ENCODE results near the gene MAP4K4. TPM values are rescaled to one million over a fixed set of nuclear protein-coding genes. Genes with fewer than 3 reads are reported as not detected.

The MAP4K4 gene
- total RNA-seq, 1 experiment from 2014 or later: 162 TPM

GRCh38 chr2:101859604-101860003 lies 162.1 kb downstream of the MAP4K4 start:
- intact Hi-C loops (cut with micrococcal nuclease): no loop called here
- no peaks in the 10 kb centered on the region for H3K9me3 Mint-ChIP-seq (ENCODE audit: unreplicated experiment)
- H3K27me3 Mint-ChIP-seq (ENCODE audit: insufficient read depth, unreplicated experiment): no peaks in the 10 kb centered on the region
- BruUV-seq (replicated peaks): no TSS peak
- no peak for TF ChIP-seq CTCF (IDR thresholded peaks at IDR 0.05; ENCODE audit: unreplicated experiment)
- H3K36me3 Mint-ChIP-seq (ENCODE audit: insufficient read depth, unreplicated experiment): peaks cover 89% of the 10 kb centered on the region
- H3K4me3 Mint-ChIP-seq (ENCODE audit: unreplicated experiment): no peak overlapping the region
- POLR2A ChIA-PET: interaction anchor here (1.5 kb wide), 1 partner anchor 9 kb away, joined by 3 read pairs; no protein-coding TSS in a partner anchor
- DNase-seq (ENCODE audit: unreplicated experiment): no peak
- CTCF ChIA-PET: interaction anchor here (0.7 to 1.4 kb wide), 6 partner anchors 10 to 762 kb away, joined by 3 to 5 read pairs (median 3); no protein-coding TSS in a partner anchor
- no peak overlapping the region for H3K27ac Mint-ChIP-seq (ENCODE audit: low read depth, unreplicated experiment)
- peaks cover 14% of the 10 kb centered on the region for H3K4me1 Mint-ChIP-seq (ENCODE audit: insufficient read depth, unreplicated experiment)

GRCh38 chr2:101860157-101860556 lies 162.7 kb downstream of the MAP4K4 start:
- peaks cover 14% of the 10 kb centered on the region for H3K4me1 Mint-ChIP-seq (ENCODE audit: insufficient read depth, unreplicated experiment)
- POLR2A ChIA-PET: interaction anchor here (0.9 kb wide), 1 partner anchor 9 kb away, joined by 3 read pairs; no protein-coding TSS in a partner anchor
- H3K27me3 Mint-ChIP-seq (ENCODE audit: insufficient read depth, unreplicated experiment): no peaks in the 10 kb centered on the region
- peaks cover 90% of the 10 kb centered on the region for H3K36me3 Mint-ChIP-seq (ENCODE audit: insufficient read depth, unreplicated experiment)
- no peaks in the 10 kb centered on the region for H3K9me3 Mint-ChIP-seq (ENCODE audit: unreplicated experiment)
- TF ChIP-seq CTCF (IDR thresholded peaks at IDR 0.05; ENCODE audit: unreplicated experiment): no peak
- DNase-seq (ENCODE audit: unreplicated experiment): no peak
- no peak overlapping the region for H3K27ac Mint-ChIP-seq (ENCODE audit: low read depth, unreplicated experiment)
- intact Hi-C loops (cut with micrococcal nuclease): no loop called here
- CTCF ChIA-PET: interaction anchor here (0.7 to 1.4 kb wide), 6 partner anchors 9 to 761 kb away, joined by 3 to 5 read pairs (median 3); no protein-coding TSS in a partner anchor
- no TSS peak for BruUV-seq (replicated peaks)
- H3K4me3 Mint-ChIP-seq (ENCODE audit: unreplicated experiment): no peak overlapping the region

DNA sequence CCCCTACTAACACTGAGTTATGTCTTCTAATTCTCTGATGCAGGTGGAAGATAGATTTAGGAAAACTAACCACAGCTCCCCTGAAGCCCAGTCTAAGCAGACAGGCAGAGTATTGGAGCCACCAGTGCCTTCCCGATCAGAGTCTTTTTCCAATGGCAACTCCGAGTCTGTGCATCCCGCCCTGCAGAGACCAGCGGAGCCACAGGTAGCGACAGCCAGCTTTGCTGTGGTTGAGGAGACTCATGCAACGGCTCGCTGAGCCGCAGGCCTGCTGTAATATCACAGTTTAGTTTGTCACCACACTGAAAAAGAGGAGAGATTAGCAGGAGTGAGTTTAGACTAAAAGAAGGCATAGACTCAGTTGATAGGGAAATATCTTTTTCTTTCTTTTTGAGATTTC lies 163.3 kb downstream of the MAP4K4 start:
- no peaks in the 10 kb centered on the region for H3K9me3 Mint-ChIP-seq (ENCODE audit: unreplicated experiment)
- CTCF ChIA-PET: interaction anchor here (0.8 to 1.4 kb wide), 3 partner anchors 9 to 583 kb away, joined by 3 to 5 read pairs (median 3); no protein-coding TSS in a partner anchor
- no peak overlapping the region for H3K27ac Mint-ChIP-seq (ENCODE audit: low read depth, unreplicated experiment)
- POLR2A ChIA-PET: interaction anchor here (0.9 kb wide), 1 partner anchor 10 kb away, joined by 3 read pairs; no protein-coding TSS in a partner anchor
- H3K4me3 Mint-ChIP-seq (ENCODE audit: unreplicated experiment): no peak overlapping the region
- BruUV-seq (replicated peaks): no TSS peak
- no peak for DNase-seq (ENCODE audit: unreplicated experiment)
- no peak for TF ChIP-seq CTCF (IDR thresholded peaks at IDR 0.05; ENCODE audit: unreplicated experiment)
- H3K4me1 Mint-ChIP-seq (ENCODE audit: insufficient read depth, unreplicated experiment): peaks cover 14% of the 10 kb centered on the region
- intact Hi-C loops (cut with micrococcal nuclease): no loop called here
- H3K36me3 Mint-ChIP-seq (ENCODE audit: insufficient read depth, unreplicated experiment): peaks cover 90% of the 10 kb centered on the region
- no peaks in the 10 kb centered on the region for H3K27me3 Mint-ChIP-seq (ENCODE audit: insufficient read depth, unreplicated experiment)

GRCh38 chr2:101861382-101861781 lies 163.9 kb downstream of the MAP4K4 start:
- TF ChIP-seq CTCF (IDR thresholded peaks at IDR 0.05; ENCODE audit: unreplicated experiment): no peak
- H3K4me3 Mint-ChIP-seq (ENCODE audit: unreplicated experiment): no peak overlapping the region
- no peaks in the 10 kb centered on the region for H3K27me3 Mint-ChIP-seq (ENCODE audit: insufficient read depth, unreplicated experiment)
- no TSS peak for BruUV-seq (replicated peaks)
- no peaks in the 10 kb centered on the region for H3K9me3 Mint-ChIP-seq (ENCODE audit: unreplicated experiment)
- no peak overlapping the region for H3K27ac Mint-ChIP-seq (ENCODE audit: low read depth, unreplicated experiment)
- intact Hi-C loops (cut with micrococcal nuclease): no loop called here
- POLR2A ChIA-PET: no interaction called here
- peaks cover 90% of the 10 kb centered on the region for H3K36me3 Mint-ChIP-seq (ENCODE audit: insufficient read depth, unreplicated experiment)
- DNase-seq (ENCODE audit: unreplicated experiment): no peak
- peaks cover 14% of the 10 kb centered on the region for H3K4me1 Mint-ChIP-seq (ENCODE audit: insufficient read depth, unreplicated experiment)
- CTCF ChIA-PET: no interaction called here

All from MCF 10A (cell line).